Measurements from ENCODE around the gene EPHB1. TPM values are rescaled to one million over a fixed set of nuclear protein-coding genes. Genes with fewer than 3 reads are reported as not detected.

EPHB1 gene
- total and polyA plus RNA-seq, 2 donors (not counting 3 experiments of a cell fraction or from before 2014, with no cell fraction given), result 1.3 to 5.2 TPM

DNA sequence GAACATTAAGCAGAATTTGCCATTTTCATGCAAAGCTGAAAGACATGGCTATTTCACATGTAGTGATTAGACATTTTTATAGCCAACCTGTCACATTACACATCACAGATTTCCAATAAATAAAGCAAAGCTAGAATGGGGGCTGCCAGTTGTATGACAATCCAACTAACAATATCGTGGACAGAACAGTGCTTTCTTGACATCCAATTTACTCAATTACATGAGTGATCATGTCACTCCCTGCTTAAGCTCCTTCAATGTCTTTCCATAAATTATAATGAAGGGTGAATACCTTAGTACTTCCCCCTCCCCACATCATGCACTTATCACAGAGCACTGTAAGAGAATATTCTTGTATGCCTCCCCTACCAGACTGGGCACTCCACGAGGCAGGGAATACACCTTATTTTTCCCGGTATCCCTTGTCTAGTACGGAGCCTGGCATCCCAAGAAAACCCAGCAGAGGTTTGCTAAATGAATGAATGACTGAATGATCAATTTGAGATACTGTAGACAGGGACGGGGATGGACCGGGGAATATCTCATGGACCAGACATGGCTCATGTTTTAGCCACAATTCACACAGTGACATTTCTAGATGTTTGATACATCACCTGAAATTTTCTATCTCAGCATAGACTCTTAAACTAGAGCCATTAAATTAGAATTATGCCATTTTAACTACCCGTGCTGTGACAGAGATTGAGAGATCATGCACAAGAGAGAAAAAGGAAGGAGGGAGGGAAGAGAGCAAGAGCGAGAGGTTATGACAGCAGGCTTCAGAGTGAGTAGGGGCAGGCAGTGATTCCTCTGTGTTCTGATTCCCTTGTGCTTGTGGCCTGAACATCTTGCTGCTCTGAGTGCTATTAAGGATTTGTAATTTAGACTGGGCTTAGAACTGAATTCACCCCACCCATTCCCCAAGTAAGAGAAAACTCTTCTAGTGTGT lies 77.7 kb downstream of the EPHB1 start:
- H3K9me3 ChIP-seq (replicated peaks; ENCODE audit: control insufficient read depth, insufficient read depth, low read length), result no peaks in the 10 kb centered on the region
- no peaks in the 10 kb centered on the region for H3K36me3 ChIP-seq (ENCODE audit: control insufficient read depth in 2 of 2, extremely low read depth in 1 of 2, insufficient read depth in 2 of 2, low read length in 2 of 2)
- ChIA-PET POLR2A (no interaction called here), CTCF (no interaction called here)
- no peak for DNase-seq (ENCODE audit: low read depth, low spot score)
- TF ChIP-seq, protein P1, sequence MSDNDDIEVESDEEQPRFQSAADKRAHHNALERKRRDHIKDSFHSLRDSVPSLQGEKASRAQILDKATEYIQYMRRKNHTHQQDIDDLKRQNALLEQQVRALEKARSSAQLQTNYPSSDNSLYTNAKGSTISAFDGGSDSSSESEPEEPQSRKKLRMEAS (IDR thresholded peaks at IDR 0.05; ENCODE audit: insufficient read depth, insufficient read length), result no peak
- no peak for TF ChIP-seq EZH2 (IDR thresholded peaks at IDR 0.05; ENCODE audit: borderline replicate concordance, low read depth, low read length, severe bottlenecking)
- no peak for TF ChIP-seq POLR2AphosphoS5 (IDR thresholded peaks at IDR 0.05; ENCODE audit: insufficient read depth, low read depth, low read length)
- no peak for TF ChIP-seq MYC (IDR thresholded peaks at IDR 0.05; ENCODE audit: low read depth, low read length)
- no peak for TF ChIP-seq GATA2 (IDR thresholded peaks at IDR 0.05; ENCODE audit: insufficient read depth, insufficient read length, low read depth, low read length)
- no peak for TF ChIP-seq FOS (IDR thresholded peaks at IDR 0.05; ENCODE audit: borderline replicate concordance, insufficient read depth, low read length)
- no peak for TF ChIP-seq POLR2A (IDR thresholded peaks at IDR 0.05; ENCODE audit: low read depth, low read length)
- TF ChIP-seq JUN (IDR thresholded peaks at IDR 0.05; ENCODE audit: borderline replicate concordance, insufficient read depth, insufficient read length, low read depth), result no peak
- TF ChIP-seq, protein P2, sequence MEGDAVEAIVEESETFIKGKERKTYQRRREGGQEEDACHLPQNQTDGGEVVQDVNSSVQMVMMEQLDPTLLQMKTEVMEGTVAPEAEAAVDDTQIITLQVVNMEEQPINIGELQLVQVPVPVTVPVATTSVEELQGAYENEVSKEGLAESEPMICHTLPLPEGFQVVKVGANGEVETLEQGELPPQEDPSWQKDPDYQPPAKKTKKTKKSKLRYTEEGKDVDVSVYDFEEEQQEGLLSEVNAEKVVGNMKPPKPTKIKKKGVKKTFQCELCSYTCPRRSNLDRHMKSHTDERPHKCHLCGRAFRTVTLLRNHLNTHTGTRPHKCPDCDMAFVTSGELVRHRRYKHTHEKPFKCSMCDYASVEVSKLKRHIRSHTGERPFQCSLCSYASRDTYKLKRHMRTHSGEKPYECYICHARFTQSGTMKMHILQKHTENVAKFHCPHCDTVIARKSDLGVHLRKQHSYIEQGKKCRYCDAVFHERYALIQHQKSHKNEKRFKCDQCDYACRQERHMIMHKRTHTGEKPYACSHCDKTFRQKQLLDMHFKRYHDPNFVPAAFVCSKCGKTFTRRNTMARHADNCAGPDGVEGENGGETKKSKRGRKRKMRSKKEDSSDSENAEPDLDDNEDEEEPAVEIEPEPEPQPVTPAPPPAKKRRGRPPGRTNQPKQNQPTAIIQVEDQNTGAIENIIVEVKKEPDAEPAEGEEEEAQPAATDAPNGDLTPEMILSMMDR (IDR thresholded peaks at IDR 0.05; ENCODE audit: extremely low read depth in 1 of 2, insufficient read depth in 1 of 2, low read depth in 1 of 2, low read length in 2 of 2), result no peak
- H3K27ac ChIP-seq (ENCODE audit: insufficient read depth, low read depth, low read length), result no peak overlapping the region
- no peaks in the 10 kb centered on the region for H3K27me3 ChIP-seq (ENCODE audit: control insufficient read depth in 2 of 2, insufficient read depth in 2 of 2, low read length in 2 of 2)
- intact Hi-C loops (cut with micrococcal nuclease), result no loop called here
- no peak overlapping the region for H3K4me3 ChIP-seq (replicated peaks in 1 of 3; ENCODE audit: insufficient read depth in 1 of 3, low read depth in 1 of 3, low read length in 3 of 3)
- no TSS peak for BruUV-seq (replicated peaks)
- no peaks in the 10 kb centered on the region for H3K79me2 ChIP-seq (ENCODE audit: control insufficient read depth, insufficient read depth, low read length)
- H3K4me2 ChIP-seq (ENCODE audit: insufficient read depth, low read length), result no peak overlapping the region
- dilution Hi-C loops (cut with MboI; ENCODE audit: extremely low pct_ligation_motif_present, low sequenced_read_pairs), result no loop called here
- H3K9ac ChIP-seq (replicated peaks; ENCODE audit: extremely low read depth, insufficient read depth, low read length), result no peak overlapping the region
- no peaks in the 10 kb centered on the region for H4K20me1 ChIP-seq (replicated peaks; ENCODE audit: control insufficient read depth, extremely low read depth, insufficient read depth, low read length)
- no peaks in the 10 kb centered on the region for H3K4me1 ChIP-seq (ENCODE audit: control insufficient read depth, extremely low read depth, insufficient read depth, low read length)
- H3K9me1 ChIP-seq (replicated peaks; ENCODE audit: control insufficient read depth, extremely low read depth, insufficient read depth, low read length), result no peaks in the 10 kb centered on the region
- no peak for FAIRE-seq
- no peak overlapping the region for H2AFZ ChIP-seq (ENCODE audit: low read depth, low read length)
